Thyroid gland (tissue), 4 donors: ENCODE data around the gene NLRC4. TPM values are rescaled to one million over a fixed set of nuclear protein-coding genes. Genes with fewer than 3 reads are reported as not detected.

ENCODE experiments used
- DNase-seq, 2 donors: peaks; one replicate each; pipeline ENCODE4 v3.0.0-alpha.2; 2019
- H3K27ac ChIP-seq, 3 donors: fragments of 200-600 bp; sonication (generic); 1 replicate in 2 of 3; 2 replicates in 1 of 3; pipeline ENCODE4 v1.5.1; 2016 to 2019; ENCODE audit warnings: mild to moderate bottlenecking in 1 of 3, moderate library complexity in 1 of 3
- H3K27me3 ChIP-seq: fragments of 200-600 bp; sonication (generic); one replicate; pipeline ENCODE4 v1.5.1; 2019
- H3K36me3 ChIP-seq, 2 donors: fragments of 200-600 bp; sonication (generic); one replicate each; pipeline ENCODE4 v1.5.1; 2016 to 2019
- H3K4me1 ChIP-seq, 2 donors: fragments of 200-600 bp; sonication (generic); one replicate each; pipeline ENCODE4 v1.5.1; 2017 to 2019
- H3K4me3 ChIP-seq, 3 donors: fragments of 200-600 bp; sonication (generic); replicated peaks in 1 of 3; 1 replicate in 2 of 3; 2 replicates in 1 of 3; pipeline ENCODE4 v1.5.1; 2016; ENCODE audit warnings: mild to moderate bottlenecking in 1 of 3
- H3K9me3 ChIP-seq: fragments of 200-600 bp; sonication (generic); one replicate; pipeline ENCODE4 v1.5.1; 2017
- POLR2A ChIP-seq, 2 donors: fragments of 450-650 bp; IDR thresholded peaks; one replicate each; pipeline ENCODE4 v1.6.1; 2017; ENCODE audit warnings: antibody characterized with exemption in 2 of 2, mild to moderate bottlenecking in 2 of 2, moderate library complexity in 1 of 2
- WGBS, 2 donors: methylation state at CpG; one replicate each; pipeline ENCODE4 v1.1.5; 2017; 5-methylcytosine and 5-hydroxymethylcytosine counted together
- intact Hi-C: fragments of 100-400 bp; cut with DNase I; formaldehyde crosslinking; loops from one replicate; pipeline ENCODE4 v1.15.1; 2023
- total RNA-seq, 4 donors: library from RNA; depleted of rRNA; stranded (reverse); fragments of >200 nt; gene quantifications; one replicate each; pipeline ENCODE4 v1.2.3, GENCODE V29; 2016
- TF ChIP-seq, protein P1 (sequence below), 6 experiments: fragments of 200-600 bp in 3 of 6; fragments of 450-650 bp in 3 of 6; sonication (generic) in 3 of 6; IDR thresholded peaks; one replicate each; pipeline ENCODE4 v1.5.1; 2016 to 2019; ENCODE audit warnings: antibody characterized with exemption in 6 of 6, mild to moderate bottlenecking in 2 of 6, inconsistent platforms in 1 of 6, moderate library complexity in 1 of 6

NLRC4 gene
- total RNA-seq, 4 donors from 2014 or later, result 0.29 to 1.7 (median 0.34) TPM

DNA sequence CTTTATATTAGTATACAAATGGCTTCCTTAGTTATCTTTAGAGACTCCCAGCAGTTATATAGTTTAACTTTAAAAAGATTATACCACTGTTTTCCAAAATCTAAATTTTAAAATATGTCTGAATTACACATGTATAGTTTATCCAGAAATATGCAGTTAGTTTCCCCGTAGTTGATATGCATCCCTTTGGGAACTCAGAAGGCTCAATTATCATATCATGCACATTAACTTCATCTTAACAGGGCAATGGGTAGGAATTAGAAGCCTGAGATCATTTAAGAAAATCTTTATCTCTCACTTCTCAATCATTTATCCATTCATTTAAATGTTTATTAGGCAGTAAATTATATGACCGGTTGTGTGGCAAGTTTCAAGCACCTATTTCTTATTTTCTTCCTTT lies 27.2 kb downstream of the NLRC4 start:
- WGBS, 2 donors, result 92 to 97% methylated on average over 2 of the region's 2 CpGs

DNA sequence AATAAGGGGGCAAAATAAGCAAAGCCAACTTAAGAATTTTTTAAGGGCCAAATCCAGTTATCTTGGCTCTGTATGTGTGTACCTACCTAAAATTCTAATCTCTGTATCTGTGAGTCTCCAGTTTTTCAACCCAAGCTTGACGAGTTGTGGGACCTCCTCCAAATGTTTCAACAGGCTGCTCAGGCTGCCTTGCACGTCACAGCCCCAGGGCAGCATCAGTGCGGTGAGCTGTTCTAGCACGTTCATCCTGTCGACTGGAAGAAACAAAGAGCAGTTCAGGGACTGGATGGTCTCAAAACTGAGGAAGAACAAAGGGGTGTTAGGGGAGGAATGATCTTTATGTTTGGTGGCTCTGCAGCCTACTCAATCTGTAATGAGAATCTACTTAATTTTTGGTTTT lies 29.4 kb downstream of the NLRC4 start:
- intact Hi-C loops, result no loop called here
- WGBS, 2 donors, result 61 to 67% methylated on average over 5 of the region's 5 CpGs
- no peak for TF ChIP-seq POLR2A (IDR thresholded peaks at IDR 0.05)
- TF ChIP-seq, protein P1, sequence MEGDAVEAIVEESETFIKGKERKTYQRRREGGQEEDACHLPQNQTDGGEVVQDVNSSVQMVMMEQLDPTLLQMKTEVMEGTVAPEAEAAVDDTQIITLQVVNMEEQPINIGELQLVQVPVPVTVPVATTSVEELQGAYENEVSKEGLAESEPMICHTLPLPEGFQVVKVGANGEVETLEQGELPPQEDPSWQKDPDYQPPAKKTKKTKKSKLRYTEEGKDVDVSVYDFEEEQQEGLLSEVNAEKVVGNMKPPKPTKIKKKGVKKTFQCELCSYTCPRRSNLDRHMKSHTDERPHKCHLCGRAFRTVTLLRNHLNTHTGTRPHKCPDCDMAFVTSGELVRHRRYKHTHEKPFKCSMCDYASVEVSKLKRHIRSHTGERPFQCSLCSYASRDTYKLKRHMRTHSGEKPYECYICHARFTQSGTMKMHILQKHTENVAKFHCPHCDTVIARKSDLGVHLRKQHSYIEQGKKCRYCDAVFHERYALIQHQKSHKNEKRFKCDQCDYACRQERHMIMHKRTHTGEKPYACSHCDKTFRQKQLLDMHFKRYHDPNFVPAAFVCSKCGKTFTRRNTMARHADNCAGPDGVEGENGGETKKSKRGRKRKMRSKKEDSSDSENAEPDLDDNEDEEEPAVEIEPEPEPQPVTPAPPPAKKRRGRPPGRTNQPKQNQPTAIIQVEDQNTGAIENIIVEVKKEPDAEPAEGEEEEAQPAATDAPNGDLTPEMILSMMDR (IDR thresholded peaks at IDR 0.05), result no peak

More for the DNA sequence above, 27.2 kb downstream of the NLRC4 start:
- Histone ChIP-seq H3K9me3 (no peaks in the 10 kb centered on the region), H3K27ac (no peak overlapping the region), H3K4me3 (no peak overlapping the region), H3K36me3 (no peaks in the 10 kb centered on the region), H3K4me1 (no peaks in the 10 kb centered on the region), H3K27me3 (no peaks in the 10 kb centered on the region)
- no peak for DNase-seq
- TF ChIP-seq, protein P1 (IDR thresholded peaks at IDR 0.05), result no peak
- no peak for TF ChIP-seq POLR2A (IDR thresholded peaks at IDR 0.05)
- intact Hi-C loops, result no loop called here

DNA sequence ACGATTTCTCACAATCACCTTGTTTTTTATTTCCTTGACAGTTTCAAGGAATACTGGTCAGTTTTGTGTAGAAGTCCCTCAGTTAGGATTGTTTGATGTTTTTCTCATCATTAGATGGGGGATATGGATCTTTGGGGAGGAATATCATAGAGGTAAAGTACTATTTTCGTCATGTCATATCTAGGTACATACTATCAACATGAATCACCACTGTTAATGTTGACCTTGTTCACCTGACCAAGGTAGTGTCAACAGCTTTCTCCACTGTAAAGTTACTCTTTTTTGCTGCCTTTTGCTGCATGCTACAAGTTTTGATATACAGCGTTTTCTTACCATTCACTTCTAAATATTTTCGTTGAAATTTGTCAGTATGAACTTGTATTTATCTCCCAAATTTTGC lies 32.7 kb downstream of the NLRC4 start:
- Histone ChIP-seq H3K36me3 (no peaks in the 10 kb centered on the region), H3K27me3 (no peaks in the 10 kb centered on the region), H3K27ac (no peak overlapping the region), H3K4me1 (no peaks in the 10 kb centered on the region), H3K9me3 (no peaks in the 10 kb centered on the region), H3K4me3 (no peak overlapping the region)
- no peak for TF ChIP-seq POLR2A (IDR thresholded peaks at IDR 0.05)
- TF ChIP-seq, protein P1 (IDR thresholded peaks at IDR 0.05), result no peak
- intact Hi-C loops, result no loop called here
- 94 to 97% methylated on average over 4 of the region's 4 CpGs for WGBS, 2 donors
- no peak for DNase-seq

More for the DNA sequence above, 29.4 kb downstream of the NLRC4 start:
- H3K36me3 ChIP-seq, result no peaks in the 10 kb centered on the region
- H3K27me3 ChIP-seq, result no peaks in the 10 kb centered on the region
- H3K27ac ChIP-seq, result no peak overlapping the region
- DNase-seq, result no peak
- no peaks in the 10 kb centered on the region for H3K9me3 ChIP-seq
- H3K4me1 ChIP-seq, result no peaks in the 10 kb centered on the region
- no peak overlapping the region for H3K4me3 ChIP-seq

DNA sequence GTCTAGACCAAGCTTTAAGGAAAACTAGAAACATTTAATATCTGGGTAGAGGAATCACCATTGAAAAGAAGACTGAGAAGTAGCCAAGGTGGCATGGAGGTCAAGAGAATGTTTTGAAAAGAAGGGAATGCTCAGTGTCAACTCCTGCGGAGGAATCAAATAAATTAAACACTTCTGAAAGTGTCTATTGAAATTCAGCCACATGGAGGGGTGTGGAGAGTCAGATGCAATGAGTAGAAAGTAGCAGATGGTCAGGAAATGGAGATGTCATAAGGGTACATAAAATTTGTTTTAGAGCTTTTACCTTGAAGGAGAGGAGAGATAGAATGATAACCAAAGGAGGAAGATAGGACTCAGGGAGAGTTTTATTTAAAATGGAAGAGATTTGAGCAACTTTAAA lies 35.1 kb downstream of the NLRC4 start:
- intact Hi-C loops, result no loop called here
- Histone ChIP-seq H3K27ac (no peak overlapping the region), H3K9me3 (no peaks in the 10 kb centered on the region), H3K4me1 (no peaks in the 10 kb centered on the region), H3K36me3 (peaks cover 0 to 6% of the 10 kb centered on the region in 2 donors), H3K27me3 (no peaks in the 10 kb centered on the region), H3K4me3 (no peak overlapping the region)
- 20 to 35% methylated on average over 1 of the region's 1 CpG for WGBS, 2 donors
- DNase-seq, result no peak
- TF ChIP-seq, protein P1 (IDR thresholded peaks at IDR 0.05), result no peak
- no peak for TF ChIP-seq POLR2A (IDR thresholded peaks at IDR 0.05)

DNA sequence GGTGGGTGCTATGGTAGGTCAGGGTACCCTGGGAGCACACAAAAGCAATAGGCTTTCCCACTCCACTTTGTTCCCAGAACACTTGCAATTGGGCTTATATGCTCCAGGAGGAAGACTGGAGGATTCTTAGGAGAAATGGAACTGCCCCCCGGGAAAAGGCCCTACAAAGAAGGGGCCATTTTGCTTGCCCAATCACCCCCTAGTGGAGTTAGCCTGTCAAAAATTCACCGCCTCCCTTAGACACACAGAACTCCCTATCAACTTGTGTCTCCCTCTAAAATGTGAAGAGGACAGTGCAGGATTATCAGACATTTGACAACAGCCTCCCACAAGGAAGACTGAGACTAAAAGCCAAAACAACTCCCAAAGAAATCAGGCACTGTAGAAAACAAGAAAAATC lies 36.5 kb downstream of the NLRC4 start:
- intact Hi-C loops, result no loop called here
- TF ChIP-seq, protein P1 (IDR thresholded peaks at IDR 0.05), result no peak
- no peak for TF ChIP-seq POLR2A (IDR thresholded peaks at IDR 0.05)
- no peak overlapping the region for H3K27ac ChIP-seq

More for the DNA sequence above, 36.5 kb downstream of the NLRC4 start:
- no peak for DNase-seq
- H3K36me3 ChIP-seq, result peaks cover 0 to 8% of the 10 kb centered on the region in 2 donors
- no peaks in the 10 kb centered on the region for H3K4me1 ChIP-seq
- 86 to 89% methylated on average over 2 of the region's 2 CpGs for WGBS, 2 donors
- no peaks in the 10 kb centered on the region for H3K27me3 ChIP-seq
- H3K9me3 ChIP-seq, result no peaks in the 10 kb centered on the region
- H3K4me3 ChIP-seq, result no peak overlapping the region
